Karpas-422 (cell line): ENCODE data around the gene GGA3. TPM values are rescaled to one million over a fixed set of nuclear protein-coding genes. Genes with fewer than 3 reads are reported as not detected.

Source experiments
- DNase-seq: peaks from one replicate; pipeline ENCODE4 v3.0.0-alpha.2; 2015
- H2AFZ ChIP-seq: fragments of 200-600 bp; sonication (generic); 2 replicates; pipeline ENCODE4 v1.6.1; 2014; ENCODE audit warnings: antibody characterized with exemption, low read length, mixed read lengths
- H3K27ac ChIP-seq: fragments of 200-600 bp; sonication (generic); 2 replicates; pipeline ENCODE4 v1.5.1; 2014; ENCODE audit warnings: mild to moderate bottlenecking, low read length, moderate library complexity
- H3K27me3 ChIP-seq: fragments of 200-600 bp; sonication (generic); 2 replicates; pipeline ENCODE4 v1.6.1; 2014; ENCODE audit warnings: low read length, mixed read lengths
- H3K36me3 ChIP-seq: fragments of 200-600 bp; sonication (generic); 2 replicates; pipeline ENCODE4 v1.6.1; 2014; ENCODE audit warnings: low read length, mixed read lengths; ENCODE audit not compliant: insufficient read depth
- H3K4me1 ChIP-seq: fragments of 200-600 bp; sonication (generic); 2 replicates; pipeline ENCODE4 v1.6.1; 2014; ENCODE audit warnings: mild to moderate bottlenecking, low read length, mixed read lengths
- H3K4me2 ChIP-seq: fragments of 200-600 bp; sonication (generic); 2 replicates; pipeline ENCODE4 v1.6.1; 2014; ENCODE audit warnings: low read length, low read depth, mild to moderate bottlenecking; ENCODE audit not compliant: poor library complexity, severe bottlenecking
- H3K4me3 ChIP-seq: fragments of 200-600 bp; sonication (generic); 2 replicates; pipeline ENCODE4 v1.5.1; 2014; ENCODE audit warnings: mild to moderate bottlenecking, antibody characterized with exemption, low read length, mixed read lengths
- H3K79me2 ChIP-seq: fragments of 200-600 bp; sonication (generic); 2 replicates; pipeline ENCODE4 v1.6.1; 2014; ENCODE audit warnings: mild to moderate bottlenecking, low read length, mixed read lengths
- H3K9ac ChIP-seq: fragments of 200-600 bp; sonication (generic); 2 replicates; pipeline ENCODE4 v1.6.0; 2014; ENCODE audit warnings: low read length
- H3K9me2 ChIP-seq: fragments of 200-600 bp; sonication (generic), shearing (Covaris generic); replicated peaks from 2 replicates; pipeline ENCODE4 v1.6.0; 2014; ENCODE audit warnings: mild to moderate bottlenecking, low read length, moderate library complexity; ENCODE audit not compliant: insufficient read depth
- H3K9me3 ChIP-seq: fragments of 300-700, 200-600 bp; sonication (generic); 2 replicates; pipeline ENCODE4 v1.6.1; 2014; ENCODE audit warnings: low read length, mixed read lengths
- H4K20me1 ChIP-seq: fragments of 200-600 bp; sonication (generic); 2 replicates; pipeline ENCODE4 v1.6.1; 2014; ENCODE audit warnings: mild to moderate bottlenecking, antibody characterized with exemption, low read length, low read depth; ENCODE audit not compliant: insufficient read depth
- total RNA-seq: library from RNA; depleted of rRNA; stranded (reverse); fragments of >200 nt; shearing (Covaris generic); gene quantifications from 2 replicates; pipeline ENCODE4 v1.2.3, GENCODE V29; 2014; ENCODE audit warnings: low replicate concordance

Gene GGA3
- total RNA-seq, 1 experiment from 2014 or later = 23.4 TPM

DNA sequence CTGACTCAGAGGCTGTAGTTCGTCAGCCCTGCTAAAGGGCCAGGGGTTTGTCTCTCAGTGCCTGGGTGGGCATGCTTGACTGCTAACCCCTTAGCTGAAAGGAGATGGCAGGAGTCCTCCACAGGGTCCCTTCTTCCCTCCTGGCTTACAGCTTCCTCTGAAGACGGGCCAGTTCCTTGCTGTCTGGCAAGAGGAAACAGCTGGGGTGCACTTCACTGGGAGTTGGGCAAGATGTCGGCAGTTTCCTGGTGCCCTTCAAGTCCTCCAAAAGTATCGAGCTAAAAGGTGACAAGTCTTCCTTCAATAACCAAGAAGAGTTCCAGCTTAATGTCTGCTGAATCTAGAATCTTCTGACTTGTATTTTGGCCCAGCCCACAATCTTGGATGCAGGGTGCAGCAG is 32.6 kb downstream of the GGA3 start:
- no peak overlapping the region for H2AFZ ChIP-seq
- H3K4me3 ChIP-seq = no peak overlapping the region
- peaks cover 22% of the 10 kb centered on the region for H3K36me3 ChIP-seq
- no peaks in the 10 kb centered on the region for H3K9me3 ChIP-seq
- H3K27ac ChIP-seq = no peak overlapping the region
- no peaks in the 10 kb centered on the region for H3K27me3 ChIP-seq
- no peaks in the 10 kb centered on the region for H3K4me1 ChIP-seq
- H3K9me2 ChIP-seq = no peaks in the 10 kb centered on the region
- no peak for DNase-seq
- no peaks in the 10 kb centered on the region for H3K79me2 ChIP-seq
- H4K20me1 ChIP-seq = no peaks in the 10 kb centered on the region
- H3K9ac ChIP-seq = no peak overlapping the region
- no peak overlapping the region for H3K4me2 ChIP-seq

DNA sequence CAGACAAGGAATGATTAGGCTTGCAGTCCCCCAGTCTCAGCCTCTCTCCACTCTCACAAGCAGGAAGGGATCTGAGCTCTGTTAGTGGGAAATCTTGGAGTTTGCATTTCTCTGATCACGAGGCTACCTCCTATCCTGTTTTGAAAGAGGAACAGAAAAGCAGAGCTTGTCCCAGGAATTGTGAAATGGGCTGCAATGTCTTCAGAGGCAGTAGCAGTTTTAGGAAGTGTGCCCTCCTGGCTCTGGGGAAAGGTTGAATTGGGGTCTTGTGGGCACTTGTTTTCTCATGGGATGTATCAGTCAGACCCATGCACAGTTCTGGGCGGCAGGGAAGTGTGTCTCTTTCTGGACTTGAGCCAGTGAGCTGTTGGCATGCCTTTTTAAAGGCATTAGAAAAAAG is 33.1 kb downstream of the GGA3 start:
- no peak overlapping the region for H3K4me2 ChIP-seq
- no peak for DNase-seq
- H3K4me1 ChIP-seq = no peaks in the 10 kb centered on the region

DNA sequence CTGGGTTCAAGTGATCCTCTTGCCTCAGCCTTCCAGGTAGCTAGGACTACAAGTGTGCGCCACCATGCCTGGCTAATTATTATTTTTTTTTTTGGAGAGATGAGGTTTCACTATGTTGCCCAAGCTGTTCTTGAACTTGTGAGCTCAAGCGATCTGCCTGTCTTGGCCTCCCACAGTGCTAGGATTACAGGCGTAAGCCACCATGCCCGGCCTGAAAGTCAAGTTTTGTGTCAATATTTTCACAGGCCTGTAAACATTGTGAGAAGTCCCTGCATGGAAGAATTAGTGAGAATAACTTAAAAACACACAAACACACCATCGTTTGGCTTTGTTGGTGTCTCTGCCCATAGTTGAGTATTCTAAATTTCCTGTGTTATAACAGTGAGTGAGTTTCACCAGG is 33.7 kb downstream of the GGA3 start:
- H3K27me3 ChIP-seq = no peaks in the 10 kb centered on the region
- no peak overlapping the region for H3K4me3 ChIP-seq
- H3K4me1 ChIP-seq = no peaks in the 10 kb centered on the region
- no peak for DNase-seq
- no peaks in the 10 kb centered on the region for H3K9me3 ChIP-seq
- no peak overlapping the region for H3K27ac ChIP-seq
- no peak overlapping the region for H3K9ac ChIP-seq
- no peak overlapping the region for H2AFZ ChIP-seq
- no peaks in the 10 kb centered on the region for H3K79me2 ChIP-seq
- peaks cover 22% of the 10 kb centered on the region for H3K36me3 ChIP-seq
- H4K20me1 ChIP-seq = no peaks in the 10 kb centered on the region
- H3K4me2 ChIP-seq = no peak overlapping the region
- no peaks in the 10 kb centered on the region for H3K9me2 ChIP-seq

More for the DNA sequence above, 33.1 kb downstream of the GGA3 start:
- Histone ChIP-seq H3K27ac (no peak overlapping the region), H3K9me3 (no peaks in the 10 kb centered on the region), H3K9ac (no peak overlapping the region), H3K36me3 (peaks cover 22% of the 10 kb centered on the region), H4K20me1 (no peaks in the 10 kb centered on the region), H3K9me2 (no peaks in the 10 kb centered on the region), H3K79me2 (no peaks in the 10 kb centered on the region), H3K27me3 (no peaks in the 10 kb centered on the region), H3K4me3 (no peak overlapping the region), H2AFZ (no peak overlapping the region)

DNA sequence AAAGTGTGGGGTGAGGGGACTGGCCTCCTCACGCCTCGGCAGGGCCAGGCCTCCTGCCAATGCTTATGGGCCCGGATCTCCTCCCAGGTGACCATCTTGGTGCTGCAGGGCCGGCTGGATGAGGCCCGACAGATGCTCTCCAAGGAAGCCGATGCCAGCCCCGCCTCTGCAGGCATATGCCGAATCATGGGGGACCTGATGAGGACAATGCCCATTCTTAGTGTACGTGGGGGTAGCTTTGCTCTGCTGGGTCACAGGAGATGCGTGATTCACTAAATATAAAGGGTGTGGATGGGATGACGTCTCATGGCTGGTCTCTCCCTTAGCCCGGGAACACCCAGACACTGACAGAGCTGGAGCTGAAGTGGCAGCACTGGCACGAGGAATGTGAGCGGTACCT is 36.4 kb downstream of the GGA3 start:
- Histone ChIP-seq H4K20me1 (no peaks in the 10 kb centered on the region), H2AFZ (no peak overlapping the region), H3K9me2 (no peaks in the 10 kb centered on the region), H3K4me3 (no peak overlapping the region), H3K27me3 (no peaks in the 10 kb centered on the region), H3K9ac (no peak overlapping the region), H3K4me1 (no peaks in the 10 kb centered on the region), H3K79me2 (no peaks in the 10 kb centered on the region), H3K4me2 (no peak overlapping the region), H3K27ac (no peak overlapping the region), H3K36me3 (peaks cover 16% of the 10 kb centered on the region; the same call in 1 of the 2 replicates), H3K9me3 (no peaks in the 10 kb centered on the region)
- DNase-seq = no peak

DNA sequence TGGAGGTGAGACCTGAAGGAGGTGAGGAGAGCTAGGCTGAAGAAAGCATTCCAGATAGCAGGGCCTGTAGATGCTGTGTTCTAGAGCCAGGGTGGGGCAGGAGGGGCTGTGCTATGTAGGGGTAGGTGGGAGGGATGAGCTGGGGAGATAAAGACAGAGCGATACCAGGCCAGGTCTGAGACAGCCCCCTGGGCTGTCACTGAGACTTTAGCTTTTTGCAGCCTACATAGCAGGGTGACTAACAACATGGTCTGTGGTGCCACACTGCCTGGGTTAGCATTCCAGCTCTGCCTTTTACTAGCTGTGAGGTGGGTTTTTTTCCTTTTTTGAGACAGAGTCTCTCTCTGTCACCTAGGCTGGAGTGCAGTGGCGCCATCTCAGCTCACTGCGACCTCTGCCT is 41.6 kb downstream of the GGA3 start:
- Histone ChIP-seq H3K4me1 (no peaks in the 10 kb centered on the region), H3K9ac (no peak overlapping the region), H2AFZ (no peak overlapping the region), H3K36me3 (peaks cover 31% of the 10 kb centered on the region; the same call in 1 of the 2 replicates), H3K27me3 (no peaks in the 10 kb centered on the region), H3K79me2 (peaks cover 9% of the 10 kb centered on the region; the same call in 1 of the 2 replicates), H3K4me3 (no peak overlapping the region), H4K20me1 (no peaks in the 10 kb centered on the region), H3K4me2 (no peak overlapping the region), H3K27ac (no peak overlapping the region), H3K9me2 (no peaks in the 10 kb centered on the region), H3K9me3 (no peaks in the 10 kb centered on the region)
- no peak for DNase-seq

DNA sequence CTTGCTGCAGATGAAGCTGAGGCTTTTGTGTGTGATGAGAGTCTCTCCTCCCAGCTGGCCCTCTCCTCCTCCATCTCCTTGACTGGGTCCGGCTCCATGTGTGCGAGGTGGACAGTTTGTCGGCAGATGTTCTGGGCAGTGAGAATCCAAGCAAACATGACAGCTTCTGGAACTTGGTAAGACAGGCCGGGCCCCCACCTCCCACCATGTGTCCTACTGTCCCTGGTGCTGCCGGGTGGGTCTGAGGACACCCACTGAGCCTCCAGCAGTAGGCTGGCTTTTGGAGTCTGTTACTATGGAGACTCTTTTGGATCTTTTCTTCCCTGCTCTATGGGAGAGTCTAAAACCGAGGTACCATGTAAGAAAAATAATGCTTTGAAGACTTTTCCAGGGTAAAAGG is 43.3 kb downstream of the GGA3 start:
- Histone ChIP-seq H3K4me2 (no peak overlapping the region), H3K4me3 (no peak overlapping the region), H3K9me3 (no peaks in the 10 kb centered on the region), H3K36me3 (peaks cover 41% of the 10 kb centered on the region; the same call in 1 of the 2 replicates), H3K27ac (no peak overlapping the region), H3K4me1 (no peaks in the 10 kb centered on the region), H4K20me1 (no peaks in the 10 kb centered on the region), H3K27me3 (no peaks in the 10 kb centered on the region), H2AFZ (no peak overlapping the region), H3K9me2 (no peaks in the 10 kb centered on the region), H3K79me2 (peaks cover 9% of the 10 kb centered on the region; the same call in 1 of the 2 replicates), H3K9ac (no peak overlapping the region)
- no peak for DNase-seq

DNA sequence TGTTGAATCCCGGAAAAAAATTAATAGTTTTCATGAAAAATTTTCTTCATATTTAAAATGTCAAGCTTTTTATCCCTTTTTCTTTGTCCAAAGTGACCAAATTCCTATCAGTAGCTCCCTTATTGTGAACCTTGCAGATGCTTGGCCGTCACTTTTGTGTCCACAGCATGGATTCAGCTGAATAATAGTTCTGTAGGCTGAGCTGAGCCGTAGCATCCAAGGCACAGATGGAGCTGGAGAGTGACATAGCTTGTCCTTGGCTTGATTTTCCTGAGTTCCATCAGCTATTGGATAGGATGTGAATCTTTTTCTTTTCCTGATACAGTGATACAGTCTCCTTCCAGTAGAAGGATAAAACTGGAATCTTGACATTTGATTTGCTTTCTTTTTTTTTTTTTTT is 52.3 kb downstream of the GGA3 start:
- Histone ChIP-seq H3K36me3 (peaks cover 38% of the 10 kb centered on the region; the same call in 1 of the 2 replicates), H3K27ac (no peak overlapping the region), H3K4me1 (peaks cover 15% of the 10 kb centered on the region), H3K4me3 (no peak overlapping the region), H3K4me2 (no peak overlapping the region), H3K9me3 (no peaks in the 10 kb centered on the region), H2AFZ (no peak overlapping the region), H3K9me2 (no peaks in the 10 kb centered on the region), H3K79me2 (peaks cover 67% of the 10 kb centered on the region), H3K27me3 (no peaks in the 10 kb centered on the region), H4K20me1 (peaks cover 4% of the 10 kb centered on the region; the same call in 1 of the 2 replicates), H3K9ac (no peak overlapping the region)
- DNase-seq = no peak

DNA sequence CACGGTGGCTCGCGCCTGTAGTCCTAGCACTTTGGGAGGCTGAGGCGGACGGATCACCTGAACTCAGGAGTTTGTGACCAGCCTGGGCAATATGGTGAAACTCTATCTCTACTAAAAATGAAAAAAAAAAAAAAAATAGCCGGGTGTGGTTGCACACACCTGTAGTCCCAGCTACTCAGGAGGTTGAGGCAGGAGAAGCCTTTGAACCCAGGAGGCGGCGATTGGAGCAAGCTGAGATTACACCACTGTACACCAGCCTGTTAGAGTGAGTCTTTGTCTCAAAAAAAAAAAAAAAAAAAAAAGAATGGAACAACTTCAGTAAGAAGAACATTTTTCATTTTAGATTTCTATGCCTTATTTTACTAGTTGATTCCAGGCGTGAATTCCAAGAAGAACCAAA is 53.2 kb downstream of the GGA3 start:
- H3K9me2 ChIP-seq = no peaks in the 10 kb centered on the region
- H3K27me3 ChIP-seq = no peaks in the 10 kb centered on the region
- peaks cover 68% of the 10 kb centered on the region for H3K79me2 ChIP-seq
- H3K9me3 ChIP-seq = no peaks in the 10 kb centered on the region
- H3K27ac ChIP-seq = no peak overlapping the region
- H4K20me1 ChIP-seq = peaks cover 4% of the 10 kb centered on the region; the same call in 1 of the 2 replicates
- H2AFZ ChIP-seq = no peak overlapping the region
- H3K36me3 ChIP-seq = peaks cover 34% of the 10 kb centered on the region; the same call in 1 of the 2 replicates
- DNase-seq = no peak
- H3K4me3 ChIP-seq = no peak overlapping the region
- H3K9ac ChIP-seq = no peak overlapping the region
- no peak overlapping the region for H3K4me2 ChIP-seq
- H3K4me1 ChIP-seq = peaks cover 17% of the 10 kb centered on the region

DNA sequence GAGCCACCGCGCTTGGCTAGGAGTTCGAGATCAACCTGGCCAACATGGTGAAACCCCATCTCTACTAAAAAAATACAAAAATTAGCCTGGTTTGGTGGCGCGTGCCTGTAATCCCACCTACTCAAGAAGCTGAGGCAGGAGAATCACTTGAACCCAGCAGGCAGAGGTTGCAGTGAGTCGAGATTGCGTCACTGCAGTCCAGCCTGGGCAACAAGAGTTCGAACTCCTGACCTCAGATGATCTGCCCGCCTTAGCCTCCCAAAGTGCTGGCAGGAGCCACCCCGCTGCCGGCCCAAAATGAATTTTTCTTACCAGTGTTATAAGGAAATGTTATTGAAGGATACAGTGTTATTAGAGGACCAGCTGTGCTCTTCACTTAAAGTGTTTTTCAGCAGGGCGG is 53.6 kb downstream of the GGA3 start:
- no peaks in the 10 kb centered on the region for H3K9me2 ChIP-seq
- no peak overlapping the region for H3K4me3 ChIP-seq
- no peaks in the 10 kb centered on the region for H3K9me3 ChIP-seq
- H3K79me2 ChIP-seq = peaks cover 68% of the 10 kb centered on the region
- peaks cover 4% of the 10 kb centered on the region; the same call in 1 of the 2 replicates for H4K20me1 ChIP-seq
- H3K4me1 ChIP-seq = peaks cover 17% of the 10 kb centered on the region
- no peak overlapping the region for H3K4me2 ChIP-seq
- H2AFZ ChIP-seq = no peak overlapping the region
- no peak overlapping the region for H3K27ac ChIP-seq
- H3K27me3 ChIP-seq = no peaks in the 10 kb centered on the region
- no peak overlapping the region for H3K9ac ChIP-seq
- DNase-seq = no peak
- H3K36me3 ChIP-seq = peaks cover 30% of the 10 kb centered on the region; the same call in 1 of the 2 replicates
